Mucosa of descending colon (tissue), 3 donors: ENCODE results near the gene CDC16. TPM values are rescaled to one million over a fixed set of nuclear protein-coding genes. Genes with fewer than 3 reads are reported as not detected.

Experiments
- ATAC-seq: fragments of 200-7000 bp; cut with Tn5 transposase; one replicate; pipeline ENCODE4 v1.9.1; 2020; ENCODE audit warnings: mild to moderate bottlenecking, moderate library complexity
- DNase-seq, 3 donors: peaks; one replicate each; pipeline ENCODE4 v3.0.0-alpha.2; 2020
- H3K36me3 ChIP-seq: fragments of 200-600 bp; one replicate; pipeline ENCODE4 v1.8.0; 2021; ENCODE audit warnings: low read depth, mild to moderate bottlenecking
- H3K4me1 ChIP-seq: fragments of 200-600 bp; one replicate; pipeline ENCODE4 v1.8.0; 2021; ENCODE audit warnings: low read depth, mild to moderate bottlenecking
- H3K4me3 ChIP-seq: fragments of 200-600 bp; one replicate; pipeline ENCODE4 v1.8.0; 2021; ENCODE audit warnings: mild to moderate bottlenecking
- H3K9me3 ChIP-seq: fragments of 200-600 bp; one replicate; pipeline ENCODE4 v1.8.0; 2021; ENCODE audit warnings: mild to moderate bottlenecking
- CTCF ChIP-seq: fragments of 200-600 bp; IDR thresholded peaks from one replicate; pipeline ENCODE4 v1.8.0; 2022; ENCODE audit warnings: antibody characterized with exemption, mild to moderate bottlenecking
- intact Hi-C, 2 donors: fragments of 100-400 bp; cut with DNase I in 1 of 2; cut with micrococcal nuclease in 1 of 2; formaldehyde crosslinking; loops; one replicate each; pipeline versions ENCODE4 v1.11.0 to v1.11.1; 2022; cut with DNase I, micrococcal nuclease
- total RNA-seq, 3 donors: library from RNA; stranded (reverse); fragmentation: NEBNext Ultra II Directional in 2 of 3; extraction: Animal tissue kit (Norgen Biotek cat#: 25700) in 2 of 3; gene quantifications; one replicate each; pipeline versions ENCODE4 v1.2.1 to v1.2.4, GENCODE V29; 2021 to 2023
- donor health status: DM: no; HTN: no; CAD: no; lungs with moderate emphysema.
- donor health status: DM: no; HTN: no; CAD: no.
- donor health status: DM: no; HTN: yes; CAD: no.

Gene CDC16
- total RNA-seq, 3 donors from 2014 or later, result 43.8 to 53.3 (median 50.3) TPM

- Histone ChIP-seq H3K4me3 (no peak overlapping the region), H3K9me3 (no peaks in the 10 kb centered on the region), H3K36me3 (no peaks in the 10 kb centered on the region), H3K4me1 (no peaks in the 10 kb centered on the region)
- ATAC-seq (no peak), DNase-seq (no peak)
- intact Hi-C loops, result no loop called here
- TF ChIP-seq CTCF, result no peak
Observed at GRCh38 chr13:114199954-114200353, 34.7 kb upstream of the CDC16 start.

- no peaks in the 10 kb centered on the region for H3K4me1 ChIP-seq
- no peaks in the 10 kb centered on the region for H3K36me3 ChIP-seq
- intact Hi-C loops, result no loop called here
- no peaks in the 10 kb centered on the region for H3K9me3 ChIP-seq
- no peak for TF ChIP-seq CTCF
- H3K4me3 ChIP-seq, result no peak overlapping the region
- DNase-seq (no peak), ATAC-seq (no peak)
Observed at GRCh38 chr13:114200399-114200911, 34.2 kb upstream of the CDC16 start.

GRCh38 chr13:114202581-114202980 lies 32.1 kb upstream of the CDC16 start:
- no peak for TF ChIP-seq CTCF
- no peak for ATAC-seq
- no peak for DNase-seq
- Histone ChIP-seq H3K9me3 (no peaks in the 10 kb centered on the region), H3K36me3 (no peaks in the 10 kb centered on the region), H3K4me1 (no peaks in the 10 kb centered on the region), H3K4me3 (no peak overlapping the region)
- intact Hi-C loops, result no loop called here

- Histone ChIP-seq H3K4me1 (no peaks in the 10 kb centered on the region), H3K9me3 (no peaks in the 10 kb centered on the region), H3K4me3 (no peak overlapping the region), H3K36me3 (no peaks in the 10 kb centered on the region)
- no peak for DNase-seq
- intact Hi-C loops, result no loop called here
- no peak for TF ChIP-seq CTCF
- no peak for ATAC-seq
Observed at GRCh38 chr13:114203536-114203935, 31.2 kb upstream of the CDC16 start.

GRCh38 chr13:114204894-114205293 lies 29.8 kb upstream of the CDC16 start:
- DNase-seq (no peak), ATAC-seq (no peak)
- no peaks in the 10 kb centered on the region for H3K4me1 ChIP-seq
- intact Hi-C loops, result no loop called here
- TF ChIP-seq CTCF, result no peak
- H3K4me3 ChIP-seq, result no peak overlapping the region
- H3K36me3 ChIP-seq, result no peaks in the 10 kb centered on the region
- H3K9me3 ChIP-seq, result no peaks in the 10 kb centered on the region

GRCh38 chr13:114208134-114208533 lies 26.6 kb upstream of the CDC16 start:
- no peak for TF ChIP-seq CTCF

More at GRCh38 chr13:114208134-114208533, 26.6 kb upstream of the CDC16 start:
- DNase-seq, result no peak
- H3K9me3 ChIP-seq, result no peaks in the 10 kb centered on the region
- H3K4me1 ChIP-seq, result no peaks in the 10 kb centered on the region
- intact Hi-C loops, result no loop called here
- no peaks in the 10 kb centered on the region for H3K36me3 ChIP-seq
- ATAC-seq, result no peak
- H3K4me3 ChIP-seq, result no peak overlapping the region
